GM12878 (cell line): ENCODE results near the gene POLR3E.

Experiments
- EGR1 ChIP-seq, 2 experiments: IDR thresholded peaks; 1 replicate in 1 of 2; 2 replicates in 1 of 2; pipeline ENCODE4 v1.6.1; 2011 to 2012; ENCODE audit warnings: low read depth in 2 of 2, low read length in 2 of 2, borderline replicate concordance in 1 of 2, mild to moderate bottlenecking in 1 of 2, moderate library complexity in 1 of 2
- MXI1 ChIP-seq: fragments of 150-350 bp; IDR thresholded peaks from 2 replicates; pipeline ENCODE4 v1.6.1; 2011; ENCODE audit warnings: low read depth, mild to moderate bottlenecking, inconsistent platforms, low read length, improper control_type of control experiment
- NFXL1 ChIP-seq: fragments of 450-650 bp; IDR thresholded peaks from 2 replicates; pipeline ENCODE4 v1.6.1; 2017; ENCODE audit warnings: antibody characterized with exemption, mild to moderate bottlenecking, borderline replicate concordance
- TF ChIP-seq, protein P1 (sequence below): IDR thresholded peaks from 2 replicates; pipeline ENCODE4 v1.6.1; 2012; ENCODE audit warnings: low read length, inconsistent platforms
- TF ChIP-seq, protein P2 (sequence below), 3 experiments: IDR thresholded peaks in 2 of 3; conservative IDR thresholded peaks in 1 of 3; 2 replicates each; pipeline ENCODE4 v1.5.1; 2011; ENCODE audit warnings: low read depth in 3 of 3, low read length in 3 of 3, mild to moderate bottlenecking in 3 of 3, control low read depth in 2 of 3, moderate library complexity in 2 of 3, inconsistent platforms in 1 of 3, mixed read lengths in 1 of 3; ENCODE audit not compliant: control insufficient read depth in 2 of 3, insufficient read depth in 1 of 3; ENCODE audit errors: extremely low read depth in 1 of 3
- TF ChIP-seq, protein P3 (sequence below): fragments of 450-650 bp; formaldehyde crosslinking; IDR thresholded peaks from 2 replicates; pipeline ENCODE4 v1.5.0; 2022; ENCODE audit warnings: mild to moderate bottlenecking, missing genetic modification characterization

DNA sequence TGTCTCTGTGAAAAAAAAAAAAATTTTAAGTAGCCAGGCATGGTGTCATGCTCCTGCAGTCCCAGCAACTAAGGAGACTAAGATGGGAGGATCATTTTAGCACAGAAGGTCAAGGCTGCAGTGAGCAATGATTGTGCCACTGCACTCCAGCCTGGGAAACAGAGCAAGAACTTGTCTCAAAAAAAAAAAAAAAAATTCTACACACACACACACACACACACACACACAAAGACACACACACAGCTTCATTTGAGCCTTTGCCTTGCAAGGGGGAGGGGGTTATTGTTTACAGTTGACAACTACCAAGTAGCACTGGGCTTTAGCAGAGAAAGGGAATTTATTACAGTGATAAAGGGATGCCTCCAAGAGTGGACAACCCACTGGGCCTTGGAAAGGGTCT is 4.9 kb upstream of the POLR3E start:
- TF ChIP-seq, protein P1, sequence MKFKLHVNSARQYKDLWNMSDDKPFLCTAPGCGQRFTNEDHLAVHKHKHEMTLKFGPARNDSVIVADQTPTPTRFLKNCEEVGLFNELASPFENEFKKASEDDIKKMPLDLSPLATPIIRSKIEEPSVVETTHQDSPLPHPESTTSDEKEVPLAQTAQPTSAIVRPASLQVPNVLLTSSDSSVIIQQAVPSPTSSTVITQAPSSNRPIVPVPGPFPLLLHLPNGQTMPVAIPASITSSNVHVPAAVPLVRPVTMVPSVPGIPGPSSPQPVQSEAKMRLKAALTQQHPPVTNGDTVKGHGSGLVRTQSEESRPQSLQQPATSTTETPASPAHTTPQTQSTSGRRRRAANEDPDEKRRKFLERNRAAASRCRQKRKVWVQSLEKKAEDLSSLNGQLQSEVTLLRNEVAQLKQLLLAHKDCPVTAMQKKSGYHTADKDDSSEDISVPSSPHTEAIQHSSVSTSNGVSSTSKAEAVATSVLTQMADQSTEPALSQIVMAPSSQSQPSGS: no peak
- TF ChIP-seq MXI1: no peak
- TF ChIP-seq, protein P2, sequence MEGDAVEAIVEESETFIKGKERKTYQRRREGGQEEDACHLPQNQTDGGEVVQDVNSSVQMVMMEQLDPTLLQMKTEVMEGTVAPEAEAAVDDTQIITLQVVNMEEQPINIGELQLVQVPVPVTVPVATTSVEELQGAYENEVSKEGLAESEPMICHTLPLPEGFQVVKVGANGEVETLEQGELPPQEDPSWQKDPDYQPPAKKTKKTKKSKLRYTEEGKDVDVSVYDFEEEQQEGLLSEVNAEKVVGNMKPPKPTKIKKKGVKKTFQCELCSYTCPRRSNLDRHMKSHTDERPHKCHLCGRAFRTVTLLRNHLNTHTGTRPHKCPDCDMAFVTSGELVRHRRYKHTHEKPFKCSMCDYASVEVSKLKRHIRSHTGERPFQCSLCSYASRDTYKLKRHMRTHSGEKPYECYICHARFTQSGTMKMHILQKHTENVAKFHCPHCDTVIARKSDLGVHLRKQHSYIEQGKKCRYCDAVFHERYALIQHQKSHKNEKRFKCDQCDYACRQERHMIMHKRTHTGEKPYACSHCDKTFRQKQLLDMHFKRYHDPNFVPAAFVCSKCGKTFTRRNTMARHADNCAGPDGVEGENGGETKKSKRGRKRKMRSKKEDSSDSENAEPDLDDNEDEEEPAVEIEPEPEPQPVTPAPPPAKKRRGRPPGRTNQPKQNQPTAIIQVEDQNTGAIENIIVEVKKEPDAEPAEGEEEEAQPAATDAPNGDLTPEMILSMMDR (IDR thresholded peaks at IDR 0.05 in 2 of 3, conservative IDR thresholded peaks at IDR 0.05 in 1 of 3; ENCODE audit: control insufficient read depth in 2 of 3, extremely low read depth in 1 of 3, insufficient read depth in 1 of 3, low read depth in 3 of 3, low read length in 3 of 3): no peak
- TF ChIP-seq, protein P3, sequence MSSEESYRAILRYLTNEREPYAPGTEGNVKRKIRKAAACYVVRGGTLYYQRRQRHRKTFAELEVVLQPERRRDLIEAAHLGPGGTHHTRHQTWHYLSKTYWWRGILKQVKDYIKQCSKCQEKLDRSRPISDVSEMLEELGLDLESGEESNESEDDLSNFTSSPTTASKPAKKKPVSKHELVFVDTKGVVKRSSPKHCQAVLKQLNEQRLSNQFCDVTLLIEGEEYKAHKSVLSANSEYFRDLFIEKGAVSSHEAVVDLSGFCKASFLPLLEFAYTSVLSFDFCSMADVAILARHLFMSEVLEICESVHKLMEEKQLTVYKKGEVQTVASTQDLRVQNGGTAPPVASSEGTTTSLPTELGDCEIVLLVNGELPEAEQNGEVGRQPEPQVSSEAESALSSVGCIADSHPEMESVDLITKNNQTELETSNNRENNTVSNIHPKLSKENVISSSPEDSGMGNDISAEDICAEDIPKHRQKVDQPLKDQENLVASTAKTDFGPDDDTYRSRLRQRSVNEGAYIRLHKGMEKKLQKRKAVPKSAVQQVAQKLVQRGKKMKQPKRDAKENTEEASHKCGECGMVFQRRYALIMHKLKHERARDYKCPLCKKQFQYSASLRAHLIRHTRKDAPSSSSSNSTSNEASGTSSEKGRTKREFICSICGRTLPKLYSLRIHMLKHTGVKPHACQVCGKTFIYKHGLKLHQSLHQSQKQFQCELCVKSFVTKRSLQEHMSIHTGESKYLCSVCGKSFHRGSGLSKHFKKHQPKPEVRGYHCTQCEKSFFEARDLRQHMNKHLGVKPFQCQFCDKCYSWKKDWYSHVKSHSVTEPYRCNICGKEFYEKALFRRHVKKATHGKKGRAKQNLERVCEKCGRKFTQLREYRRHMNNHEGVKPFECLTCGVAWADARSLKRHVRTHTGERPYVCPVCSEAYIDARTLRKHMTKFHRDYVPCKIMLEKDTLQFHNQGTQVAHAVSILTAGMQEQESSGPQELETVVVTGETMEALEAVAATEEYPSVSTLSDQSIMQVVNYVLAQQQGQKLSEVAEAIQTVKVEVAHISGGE: no peak
- no peak for TF ChIP-seq NFXL1
- no peak for TF ChIP-seq EGR1 (IDR thresholded peaks at IDR 0.05; ENCODE audit: borderline replicate concordance in 1 of 2, low read depth in 2 of 2, low read length in 2 of 2)
